NOMO-1 treated with dmso at 0.1 percent for 144 hours (cell line): ENCODE data around the gene MS4A18.

ENCODE experiments used
- DNase-seq: peaks from one replicate; lab custom pipeline; 2025; ENCODE audit not compliant: unreplicated experiment; lab: John Stamatoyannopoulos, UW

The MS4A18 gene

DNA sequence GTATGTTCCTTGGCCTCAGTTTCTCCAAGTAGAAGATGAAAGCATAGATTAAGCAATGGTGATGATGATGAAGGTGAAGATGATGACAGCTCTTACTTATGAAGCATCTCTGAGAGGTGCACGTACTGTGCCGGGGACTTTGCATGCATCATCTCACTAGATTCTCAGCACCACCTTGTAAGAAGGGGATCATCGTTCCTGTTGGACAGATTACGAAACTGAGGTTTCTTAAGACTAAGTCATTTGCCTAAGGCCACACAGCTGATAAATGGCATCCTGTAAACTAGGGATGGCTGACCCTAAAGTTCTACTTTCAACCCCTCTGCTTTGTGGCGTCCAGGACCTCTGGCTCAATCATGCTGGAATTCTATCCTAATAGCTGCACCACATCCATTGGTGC is 40.8 kb downstream of the MS4A18 start:
- DNase-seq: no peak

DNA sequence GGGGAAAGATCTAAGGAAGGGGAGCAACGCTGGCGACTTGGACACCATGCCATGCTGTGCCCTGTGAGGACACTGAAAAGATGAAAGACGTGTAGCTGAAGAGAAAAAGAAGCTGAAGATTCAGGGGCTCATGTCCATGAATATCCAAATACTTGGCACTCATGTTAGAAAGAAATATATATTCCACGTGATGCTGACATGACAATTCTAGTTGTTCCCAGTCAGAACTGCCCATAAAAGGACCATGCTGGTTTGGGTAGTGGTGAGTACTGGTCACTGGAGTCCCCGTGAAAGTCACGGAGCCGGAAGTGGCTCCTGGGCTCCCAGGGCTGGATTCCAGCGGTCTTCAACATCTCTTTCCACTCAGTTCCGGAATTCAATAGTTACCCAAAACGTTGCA is 42.0 kb downstream of the MS4A18 start:
- DNase-seq: no peak

GRCh38 chr11:60767388-60767811 is 42.9 kb downstream of the MS4A18 start:
- DNase-seq: no peak

- no peak for DNase-seq
Observed at GRCh38 chr11:60768202-60768601, 43.7 kb downstream of the MS4A18 start.

DNA sequence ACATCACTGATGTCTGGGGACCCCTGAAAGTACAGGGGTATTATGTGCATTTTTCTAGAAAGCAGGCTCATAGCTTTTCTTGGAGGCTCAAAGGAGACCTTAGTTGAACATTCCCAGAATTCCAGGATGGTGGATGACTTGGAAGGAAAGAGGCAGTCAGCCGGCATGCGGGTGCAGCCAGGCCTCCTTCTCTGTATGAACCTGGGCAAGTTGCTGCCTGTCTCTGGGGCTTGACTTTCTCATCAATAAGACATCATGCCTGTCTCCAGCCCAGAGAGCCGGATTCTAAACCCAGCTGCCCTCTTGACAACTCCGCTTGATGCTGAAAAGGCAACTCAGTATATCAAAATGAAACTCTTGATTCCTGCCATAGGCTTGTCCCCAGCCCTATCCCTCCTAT is 44.8 kb downstream of the MS4A18 start:
- DNase-seq: no peak

GRCh38 chr11:60769811-60770210 is 45.3 kb downstream of the MS4A18 start:
- DNase-seq: no peak

GRCh38 chr11:60771146-60771545 is 46.6 kb downstream of the MS4A18 start:
- no peak for DNase-seq

- DNase-seq: no peak
Observed at GRCh38 chr11:60771879-60772525, 47.5 kb downstream of the MS4A18 start.

- no peak for DNase-seq
Observed at GRCh38 chr11:60772666-60773065, 48.1 kb downstream of the MS4A18 start.

GRCh38 chr11:60774726-60775125 is 50.2 kb downstream of the MS4A18 start:
- DNase-seq: no peak

- peak; percentile 77 for DNase-seq
Observed at GRCh38 chr11:60775420-60775961, 51.0 kb downstream of the MS4A18 start.

- DNase-seq: no peak
Observed at GRCh38 chr11:60776167-60776566, 51.6 kb downstream of the MS4A18 start.

GRCh38 chr11:60777106-60777505 is 52.6 kb downstream of the MS4A18 start:
- no peak for DNase-seq

DNA sequence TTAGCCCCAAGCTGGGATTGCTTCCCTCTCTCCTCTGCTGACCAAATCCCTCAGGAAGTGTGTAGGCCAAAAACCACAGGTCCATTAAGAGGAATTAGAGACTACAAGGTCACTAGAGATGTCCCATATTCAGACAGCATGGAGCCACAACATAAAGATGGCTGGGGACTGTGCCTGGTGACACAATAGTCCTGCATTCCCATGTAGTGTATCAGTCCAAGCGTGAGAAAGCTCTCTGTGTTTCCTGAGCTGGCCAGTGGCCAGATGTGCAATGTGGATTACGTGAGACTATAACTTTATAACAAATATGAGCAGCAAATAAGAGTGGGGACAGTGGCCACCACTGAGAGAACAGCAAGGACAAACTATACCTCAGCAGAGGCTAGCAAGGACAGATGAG is 53.1 kb downstream of the MS4A18 start:
- no peak for DNase-seq

DNA sequence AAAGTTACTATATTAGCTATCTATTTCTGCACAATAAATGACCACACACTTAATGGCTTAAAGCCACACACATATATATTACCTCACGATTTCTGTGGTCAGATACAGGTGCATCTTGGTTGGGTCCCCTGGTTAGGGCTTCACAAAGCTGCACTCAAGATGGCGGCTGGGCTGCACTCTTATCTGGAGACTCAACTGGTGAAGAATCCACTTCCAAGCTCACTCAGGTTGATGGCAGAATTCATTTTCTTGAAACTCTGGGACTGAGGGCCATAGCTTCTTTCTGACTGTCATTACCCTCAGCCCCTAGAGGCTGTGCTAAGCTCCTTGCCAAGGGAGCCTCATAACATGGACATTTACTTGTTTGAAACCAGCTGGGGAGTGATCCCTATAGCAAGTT is 55.5 kb downstream of the MS4A18 start:
- no peak for DNase-seq

DNA sequence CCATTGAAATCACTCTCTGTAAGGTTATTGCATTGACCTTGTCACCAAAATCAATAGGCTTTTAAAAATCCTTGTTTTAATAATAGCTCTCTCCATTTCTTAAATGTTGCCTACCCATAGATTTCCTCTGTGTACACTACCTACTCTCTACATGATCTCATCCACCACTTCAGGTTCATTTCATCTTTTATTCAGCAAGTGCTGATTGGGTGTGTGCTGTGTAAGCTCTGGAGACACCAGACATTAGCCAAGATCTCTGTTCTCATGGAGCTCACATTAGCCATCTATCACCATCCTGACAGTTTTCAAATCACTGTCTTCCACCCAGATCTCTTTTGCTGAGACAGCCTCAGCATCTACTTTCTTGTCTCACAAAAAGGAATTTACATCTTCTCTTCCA is 56.3 kb downstream of the MS4A18 start:
- no peak for DNase-seq

DNA sequence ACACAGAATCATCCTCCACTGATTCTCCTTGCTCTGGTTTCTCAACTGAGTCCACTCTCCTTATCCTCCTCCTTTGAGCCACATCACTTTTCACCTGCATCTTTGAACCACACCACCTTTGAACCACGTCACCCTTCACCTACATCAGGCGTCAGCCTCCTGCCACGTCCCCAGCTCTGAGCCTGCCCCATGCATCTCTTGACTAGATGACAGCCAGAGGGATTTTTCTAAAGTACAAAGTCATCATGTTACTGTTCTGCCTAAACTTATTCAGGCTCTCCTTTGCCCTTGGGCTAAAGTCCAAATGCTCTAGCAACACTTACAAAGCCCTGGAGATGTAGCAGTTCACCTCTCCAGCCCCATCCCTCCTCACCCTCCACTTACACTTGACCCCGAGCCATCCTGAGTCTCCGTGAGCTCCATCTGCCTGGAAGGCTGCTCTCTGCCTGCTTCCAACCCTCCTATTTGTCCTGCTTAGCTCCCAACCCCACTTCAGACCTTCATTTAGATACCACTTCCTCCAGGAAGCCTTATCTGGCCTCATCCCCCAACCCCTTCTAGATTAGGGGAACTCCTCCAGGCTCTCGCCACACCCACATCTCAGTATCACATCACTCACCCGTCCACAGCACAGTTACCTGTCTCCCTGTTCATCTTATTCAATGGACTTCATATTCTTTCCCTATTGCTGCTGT is 56.9 kb downstream of the MS4A18 start:
- no peak for DNase-seq

- DNase-seq: no peak
Observed at GRCh38 chr11:60781981-60782316, 57.4 kb downstream of the MS4A18 start.

- no peak for DNase-seq
Observed at GRCh38 chr11:60782393-60783140, 58.0 kb downstream of the MS4A18 start.

DNA sequence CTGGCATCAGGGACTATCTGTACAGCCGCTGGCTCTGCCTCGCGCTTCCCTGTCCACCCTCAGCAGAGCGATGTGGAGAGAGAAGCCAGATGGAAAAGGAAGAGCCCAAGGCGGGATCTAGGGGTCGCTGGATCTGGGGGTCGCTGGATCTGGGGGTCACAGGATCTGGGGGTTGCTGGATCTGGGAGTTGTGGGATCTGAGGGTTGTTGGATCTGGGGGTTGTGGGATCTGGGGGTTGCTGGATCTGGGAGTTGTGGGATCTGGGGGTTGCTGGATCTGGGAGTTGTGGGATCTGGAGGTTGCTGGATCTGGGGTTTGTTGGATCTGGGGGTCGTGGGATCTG is 58.6 kb downstream of the MS4A18 start:
- DNase-seq: no peak

DNA sequence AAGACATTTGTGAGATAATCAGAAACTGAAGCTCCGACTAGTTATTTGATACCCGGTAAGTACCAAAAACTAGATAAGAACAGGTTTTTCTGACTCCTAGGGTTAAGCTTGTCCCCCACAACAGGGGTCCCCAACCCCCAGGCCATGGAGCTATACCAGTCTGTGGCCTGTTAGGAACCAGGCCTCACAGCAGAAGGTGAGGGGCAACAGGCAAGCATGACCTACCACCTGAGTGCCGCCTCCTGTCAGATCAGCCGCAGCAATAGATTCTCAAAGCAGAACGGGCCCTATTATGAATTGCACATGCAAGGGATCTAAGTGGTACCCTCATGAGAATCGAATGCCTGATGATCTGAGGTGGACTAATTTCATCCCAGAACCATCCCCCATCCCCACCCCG is 59.4 kb downstream of the MS4A18 start:
- no peak for DNase-seq

DNA sequence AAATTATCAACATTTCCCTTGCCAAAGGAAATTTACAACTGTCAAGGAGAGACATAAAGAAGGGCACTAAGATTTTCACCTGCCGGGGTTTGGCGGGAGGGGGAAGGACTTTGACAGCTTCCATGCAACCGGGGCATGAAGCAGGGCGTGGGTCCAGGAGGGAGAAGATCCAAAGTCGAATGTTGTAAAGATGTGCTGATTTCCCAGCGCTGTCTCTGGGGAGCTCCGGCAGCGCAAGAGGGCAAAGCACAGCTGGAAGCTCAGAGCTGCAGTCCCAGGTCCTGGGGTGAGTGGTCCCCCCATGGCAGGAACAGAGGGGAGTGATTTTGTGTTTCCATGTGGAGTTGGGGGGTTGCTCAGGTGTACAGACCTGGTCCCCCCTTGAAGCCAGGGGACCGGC is 60.6 kb downstream of the MS4A18 start, which contains the start of gene MS4A10:
TSS of gene MS4A10 (plus strand) at position 198 of the 400 bp plus-strand sequence. CDS start 5,003 bp downstream, outside the sequence.
- no peak for DNase-seq
